ENCODE results near the gene FNIP1. TPM values are rescaled to one million over a fixed set of nuclear protein-coding genes. Genes with fewer than 3 reads are reported as not detected.
"Not testable (repeated sequence)": the region's sequence is repeated elsewhere in the genome, so short reads cannot be mapped to it uniquely, and the experiment has no call there.

Gene FNIP1
- total RNA-seq, 1 donor from 2014 or later = 33.8 TPM

GRCh38 chr5:131758520-131758900 is 38.3 kb downstream of the FNIP1 start:
- ATAC-seq (peak; percentile 89), DNase-seq (no peak)
- intact Hi-C loops (cut with micrococcal nuclease) = no loop called here

GRCh38 chr5:131757830-131758519 is 38.8 kb downstream of the FNIP1 start:
- intact Hi-C loops (cut with micrococcal nuclease) = no loop called here
- no peak for DNase-seq
- peak; percentile 41 for ATAC-seq

GRCh38 chr5:131756942-131757341 is 39.9 kb downstream of the FNIP1 start:
- intact Hi-C loops (cut with micrococcal nuclease) = no loop called here
- ATAC-seq (no peak), DNase-seq (no peak)

- DNase-seq (no peak), ATAC-seq (no peak)
- intact Hi-C loops (cut with micrococcal nuclease) = no loop called here
Measured at GRCh38 chr5:131754363-131754762, 42.5 kb downstream of the FNIP1 start.

- intact Hi-C loops (cut with micrococcal nuclease) = no loop called here
Measured at GRCh38 chr5:131751506-131751905, 45.3 kb downstream of the FNIP1 start.

GRCh38 chr5:131749723-131750470 is 46.9 kb downstream of the FNIP1 start:
- intact Hi-C loops (cut with micrococcal nuclease) = no loop called here
- ATAC-seq (peak; percentile 10), DNase-seq (no peak)

More at GRCh38 chr5:131751506-131751905, 45.3 kb downstream of the FNIP1 start:
- DNase-seq = no peak
- no peak for ATAC-seq

- no peak for DNase-seq
- ATAC-seq = peak; percentile 31
- intact Hi-C loops (cut with micrococcal nuclease) = no loop called here
Measured at GRCh38 chr5:131749138-131749537, 47.7 kb downstream of the FNIP1 start.

GRCh38 chr5:131747180-131748105 is 49.4 kb downstream of the FNIP1 start:
- intact Hi-C loops (cut with micrococcal nuclease) = no loop called here
- DNase-seq (no peak), ATAC-seq (peak; percentile 27)

GRCh38 chr5:131746423-131746822 is 50.4 kb downstream of the FNIP1 start:
- ATAC-seq (no peak), DNase-seq (no peak)
- intact Hi-C loops (cut with micrococcal nuclease) = no loop called here

GRCh38 chr5:131745703-131746102 is 51.1 kb downstream of the FNIP1 start:
- intact Hi-C loops (cut with micrococcal nuclease) = no loop called here
- ATAC-seq = no peak

GRCh38 chr5:131745155-131745554 is 51.7 kb downstream of the FNIP1 start:
- ATAC-seq (no peak), DNase-seq (no peak)
- intact Hi-C loops (cut with micrococcal nuclease) = no loop called here

More at GRCh38 chr5:131745703-131746102, 51.1 kb downstream of the FNIP1 start:
- no peak for DNase-seq

- DNase-seq (no peak), ATAC-seq (no peak)
- intact Hi-C loops (cut with micrococcal nuclease) = no loop called here
Measured at GRCh38 chr5:131740477-131740876, 56.3 kb downstream of the FNIP1 start.

- ATAC-seq = no peak
Measured at GRCh38 chr5:131735393-131735792, 61.4 kb downstream of the FNIP1 start.

GRCh38 chr5:131734939-131735338 is 61.9 kb downstream of the FNIP1 start:
- intact Hi-C loops (cut with micrococcal nuclease); DNase-seq: not testable (repeated sequence)

More at GRCh38 chr5:131735393-131735792, 61.4 kb downstream of the FNIP1 start:
- intact Hi-C loops (cut with micrococcal nuclease) = no loop called here
- no peak for DNase-seq

GRCh38 chr5:131729292-131729691 is 67.5 kb downstream of the FNIP1 start:
- DNase-seq; ATAC-seq; intact Hi-C loops (cut with micrococcal nuclease): not testable (repeated sequence)

More at GRCh38 chr5:131734939-131735338, 61.9 kb downstream of the FNIP1 start:
- not testable (repeated sequence) for ATAC-seq

- DNase-seq; intact Hi-C loops (cut with micrococcal nuclease); ATAC-seq: not testable (repeated sequence)
Measured at GRCh38 chr5:131724089-131724488, 72.7 kb downstream of the FNIP1 start.

- peak; percentile 57 for ATAC-seq
- intact Hi-C loops (cut with micrococcal nuclease) = no loop called here
- no peak for DNase-seq
Measured at GRCh38 chr5:131720714-131721113, 76.1 kb downstream of the FNIP1 start.

- DNase-seq (no peak), ATAC-seq (no peak)
- intact Hi-C loops (cut with micrococcal nuclease) = no loop called here
Measured at GRCh38 chr5:131719564-131719963, 77.3 kb downstream of the FNIP1 start.

GRCh38 chr5:131718487-131719014 is 78.3 kb downstream of the FNIP1 start:
- ATAC-seq (no peak), DNase-seq (no peak)
- intact Hi-C loops (cut with micrococcal nuclease) = no loop called here
